CD4-positive, CD25-positive, alpha-beta regulatory T cell (primary cell): ENCODE measurements around the gene MAPK8. TPM values are rescaled to one million over a fixed set of nuclear protein-coding genes. Genes with fewer than 3 reads are reported as not detected.

ENCODE experiments used
- ATAC-seq, 2 donors: fragments of 150-1000 bp; cut with Tn5 transposase; one replicate each; pipeline ENCODE4 v1.10.0; 2021; ENCODE audit warnings: low read depth in 2 of 2, moderate number of reproducible peaks in 2 of 2, moderate library complexity in 1 of 2
- DNase-seq, 3 donors: peaks; one replicate each; pipeline versions ENCODE4 v3.0.0 to v3.0.0-alpha.2; 2012 to 2022; ENCODE audit warnings: mixed read lengths in 1 of 3
- H3K27ac ChIP-seq: one replicate; pipeline ENCODE4 v1.7.0; 2013; ENCODE audit warnings: mild to moderate bottlenecking, low read length; ENCODE audit not compliant: insufficient read depth, poor library complexity, severe bottlenecking
- H3K27me3 ChIP-seq: one replicate; pipeline ENCODE4 v1.7.0; 2013; ENCODE audit warnings: low read length; ENCODE audit not compliant: control insufficient read depth, insufficient read depth
- H3K36me3 ChIP-seq: one replicate; pipeline ENCODE4 v1.7.0; 2013; ENCODE audit warnings: mild to moderate bottlenecking, low read length, moderate library complexity; ENCODE audit not compliant: control insufficient read depth, insufficient read depth
- H3K4me1 ChIP-seq: 2 replicates; pipeline ENCODE4 v1.7.0; 2013; ENCODE audit warnings: mild to moderate bottlenecking, low read length; ENCODE audit not compliant: insufficient read depth, control insufficient read depth, poor library complexity, severe bottlenecking
- H3K4me3 ChIP-seq: one replicate; pipeline ENCODE4 v1.7.0; 2013; ENCODE audit warnings: low read depth, mild to moderate bottlenecking, low read length, moderate library complexity
- H3K9me3 ChIP-seq, 2 experiments: 1 replicate in 1 of 2; 2 replicates in 1 of 2; pipeline ENCODE4 v1.7.0; 2013; ENCODE audit warnings: low read length in 2 of 2, mild to moderate bottlenecking in 1 of 2, moderate library complexity in 1 of 2; ENCODE audit not compliant: control insufficient read depth in 2 of 2
- H3K27ac Mint-ChIP-seq, 3 donors: one replicate each; pipeline ENCODE4 v1.8.0; 2020 to 2022; ENCODE audit warnings: mild to moderate bottlenecking in 3 of 3, mixed read lengths in 3 of 3, moderate library complexity in 2 of 3
- H3K27me3 Mint-ChIP-seq: one replicate; pipeline ENCODE4 v1.8.0; 2022; ENCODE audit warnings: mild to moderate bottlenecking, mixed read lengths
- H3K36me3 Mint-ChIP-seq: one replicate; pipeline ENCODE4 v1.8.0; 2020; ENCODE audit warnings: mixed read lengths
- H3K4me1 Mint-ChIP-seq, 4 donors: one replicate each; pipeline ENCODE4 v1.8.0; 2020 to 2022; ENCODE audit warnings: mixed read lengths in 4 of 4, mild to moderate bottlenecking in 1 of 4
- H3K4me3 Mint-ChIP-seq, 4 donors: one replicate each; pipeline ENCODE4 v1.8.0; 2020 to 2022; ENCODE audit warnings: mild to moderate bottlenecking in 4 of 4, mixed read lengths in 4 of 4, moderate library complexity in 3 of 4
- H3K9me3 Mint-ChIP-seq, 7 donors: one replicate each; pipeline ENCODE4 v1.8.0; 2020 to 2022; ENCODE audit warnings: mixed read lengths in 7 of 7, mild to moderate bottlenecking in 3 of 7, moderate library complexity in 2 of 7
- polyA plus RNA-seq, 4 donors: library from polyadenylated mRNA; unstranded; fragments of 300-500 nt; fragmentation: Illumina TruSeq; gene quantifications; one replicate each; pipeline ENCODE4 v1.2.3, GENCODE V29; 2021
- total RNA-seq: library from RNA; stranded (reverse); gene quantifications from one replicate; pipeline ENCODE4 v1.2.3, GENCODE V29; 2022

Gene MAPK8
- total and polyA plus RNA-seq, 5 donors from 2014 or later = 19.8 to 34.5 (median 22.9) TPM

- H3K9me3 Mint-ChIP-seq = peaks cover 0 to 18% (median 6%) of the 10 kb centered on the region in 7 donors
Observed at GRCh38 chr10:48353246-48353645, 46.8 kb downstream of the MAPK8 start.

GRCh38 chr10:48357631-48358030, 51.2 kb downstream of the MAPK8 start:
- Mint-ChIP-seq H3K27me3 (no peaks in the 10 kb centered on the region), H3K4me3 (no peak overlapping the region), H3K27ac (no peak overlapping the region), H3K9me3 (peaks cover 0 to 9% (median 2%) of the 10 kb centered on the region in 7 donors), H3K4me1 (peaks cover 13 to 36% (median 28%) of the 10 kb centered on the region in 4 donors), H3K36me3 (peaks cover 3% of the 10 kb centered on the region)
- Histone ChIP-seq H3K4me1 (no peaks in the 10 kb centered on the region), H3K4me3 (no peak overlapping the region), H3K27me3 (no peaks in the 10 kb centered on the region), H3K27ac (no peak overlapping the region), H3K9me3 (no peaks in the 10 kb centered on the region), H3K36me3 (no peaks in the 10 kb centered on the region)
- DNase-seq (no peak), ATAC-seq (no peak)

More at GRCh38 chr10:48353246-48353645, 46.8 kb downstream of the MAPK8 start:
- Histone ChIP-seq H3K4me1 (no peaks in the 10 kb centered on the region), H3K27ac (no peak overlapping the region), H3K9me3 (no peaks in the 10 kb centered on the region), H3K36me3 (no peaks in the 10 kb centered on the region), H3K4me3 (no peak overlapping the region), H3K27me3 (no peaks in the 10 kb centered on the region)
- Mint-ChIP-seq H3K27ac (no peak overlapping the region), H3K4me1 (peaks cover 4 to 20% (median 15%) of the 10 kb centered on the region in 4 donors), H3K36me3 (peaks cover 8% of the 10 kb centered on the region), H3K4me3 (no peak overlapping the region), H3K27me3 (no peaks in the 10 kb centered on the region)
- no peak for ATAC-seq
- no peak for DNase-seq

- H3K4me3 ChIP-seq = no peak overlapping the region
- H3K27ac Mint-ChIP-seq = no peak overlapping the region
- no peak overlapping the region for H3K27ac ChIP-seq
- H3K27me3 Mint-ChIP-seq = no peaks in the 10 kb centered on the region
- H3K36me3 ChIP-seq = no peaks in the 10 kb centered on the region
- H3K4me3 Mint-ChIP-seq = no peak overlapping the region
- DNase-seq = no peak
- no peaks in the 10 kb centered on the region for H3K4me1 ChIP-seq
- no peaks in the 10 kb centered on the region for H3K27me3 ChIP-seq
- H3K9me3 Mint-ChIP-seq = peaks cover 0 to 9% (median 2%) of the 10 kb centered on the region in 7 donors
- ATAC-seq = no peak
- H3K36me3 Mint-ChIP-seq = peaks cover 3% of the 10 kb centered on the region
- no peaks in the 10 kb centered on the region for H3K9me3 ChIP-seq
- peaks cover 14 to 32% (median 29%) of the 10 kb centered on the region in 4 donors for H3K4me1 Mint-ChIP-seq
Observed at GRCh38 chr10:48358162-48358561, 51.7 kb downstream of the MAPK8 start.

GRCh38 chr10:48358838-48359237, 52.4 kb downstream of the MAPK8 start:
- Histone ChIP-seq H3K9me3 (no peaks in the 10 kb centered on the region), H3K4me1 (no peaks in the 10 kb centered on the region), H3K27me3 (no peaks in the 10 kb centered on the region), H3K27ac (no peak overlapping the region), H3K4me3 (no peak overlapping the region), H3K36me3 (no peaks in the 10 kb centered on the region)
- ATAC-seq (no peak), DNase-seq (no peak)
- Mint-ChIP-seq H3K9me3 (peaks cover 0 to 6% (median 0%) of the 10 kb centered on the region in 7 donors), H3K27ac (peak overlapping the region in 1 of 3 donors; percentile 57), H3K27me3 (no peaks in the 10 kb centered on the region), H3K4me1 (peaks cover 20 to 37% (median 31%) of the 10 kb centered on the region in 4 donors), H3K36me3 (no peaks in the 10 kb centered on the region), H3K4me3 (no peak overlapping the region)

GRCh38 chr10:48361176-48361575, 54.7 kb downstream of the MAPK8 start:
- H3K27me3 Mint-ChIP-seq = no peaks in the 10 kb centered on the region
- no peaks in the 10 kb centered on the region for H3K36me3 Mint-ChIP-seq
- no peak overlapping the region for H3K4me3 Mint-ChIP-seq

GRCh38 chr10:48363617-48364355, 57.3 kb downstream of the MAPK8 start:
- H3K27me3 Mint-ChIP-seq = no peaks in the 10 kb centered on the region
- no peak overlapping the region for H3K27ac Mint-ChIP-seq
- DNase-seq = peak in 2 of 3 donors; percentile 41 to 79
- no peak overlapping the region for H3K4me3 ChIP-seq
- H3K36me3 ChIP-seq = no peaks in the 10 kb centered on the region
- no peaks in the 10 kb centered on the region for H3K9me3 Mint-ChIP-seq
- no peak overlapping the region for H3K4me3 Mint-ChIP-seq
- no peaks in the 10 kb centered on the region for H3K27me3 ChIP-seq
- H3K36me3 Mint-ChIP-seq = no peaks in the 10 kb centered on the region
- H3K4me1 Mint-ChIP-seq = peaks cover 18 to 35% (median 24%) of the 10 kb centered on the region in 4 donors
- H3K27ac ChIP-seq = no peak overlapping the region
- no peaks in the 10 kb centered on the region for H3K9me3 ChIP-seq
- ATAC-seq = peak; percentile 37 to 43
- H3K4me1 ChIP-seq = no peaks in the 10 kb centered on the region

More at GRCh38 chr10:48361176-48361575, 54.7 kb downstream of the MAPK8 start:
- Histone ChIP-seq H3K9me3 (no peaks in the 10 kb centered on the region), H3K4me1 (no peaks in the 10 kb centered on the region), H3K4me3 (no peak overlapping the region), H3K27me3 (no peaks in the 10 kb centered on the region), H3K27ac (no peak overlapping the region), H3K36me3 (no peaks in the 10 kb centered on the region)
- peaks cover 0 to 3% (median 0%) of the 10 kb centered on the region in 7 donors for H3K9me3 Mint-ChIP-seq
- ATAC-seq = no peak
- DNase-seq = no peak
- peak overlapping the region in 1 of 3 donors; percentile 6 for H3K27ac Mint-ChIP-seq
- H3K4me1 Mint-ChIP-seq = peaks cover 22 to 39% (median 34%) of the 10 kb centered on the region in 4 donors

- no peak for DNase-seq
- no peak overlapping the region for H3K4me3 ChIP-seq
Observed at GRCh38 chr10:48364659-48365405, 58.4 kb downstream of the MAPK8 start.

More at GRCh38 chr10:48364659-48365405, 58.4 kb downstream of the MAPK8 start:
- no peaks in the 10 kb centered on the region for H3K27me3 Mint-ChIP-seq
- H3K36me3 Mint-ChIP-seq = no peaks in the 10 kb centered on the region
- Histone ChIP-seq H3K27ac (no peak overlapping the region), H3K4me1 (no peaks in the 10 kb centered on the region), H3K9me3 (no peaks in the 10 kb centered on the region), H3K27me3 (no peaks in the 10 kb centered on the region), H3K36me3 (no peaks in the 10 kb centered on the region)
- no peak overlapping the region for H3K27ac Mint-ChIP-seq
- no peak overlapping the region for H3K4me3 Mint-ChIP-seq
- H3K9me3 Mint-ChIP-seq = no peaks in the 10 kb centered on the region
- H3K4me1 Mint-ChIP-seq = peaks cover 17 to 29% (median 23%) of the 10 kb centered on the region in 4 donors
- no peak for ATAC-seq
